ENCODE measurements around the gene JUP. TPM values are rescaled to one million over a fixed set of nuclear protein-coding genes. Genes with fewer than 3 reads are reported as not detected.

JUP gene
- total and polyA plus RNA-seq, 7 donors = 22.2 to 494 (median 40.3) TPM

DNA sequence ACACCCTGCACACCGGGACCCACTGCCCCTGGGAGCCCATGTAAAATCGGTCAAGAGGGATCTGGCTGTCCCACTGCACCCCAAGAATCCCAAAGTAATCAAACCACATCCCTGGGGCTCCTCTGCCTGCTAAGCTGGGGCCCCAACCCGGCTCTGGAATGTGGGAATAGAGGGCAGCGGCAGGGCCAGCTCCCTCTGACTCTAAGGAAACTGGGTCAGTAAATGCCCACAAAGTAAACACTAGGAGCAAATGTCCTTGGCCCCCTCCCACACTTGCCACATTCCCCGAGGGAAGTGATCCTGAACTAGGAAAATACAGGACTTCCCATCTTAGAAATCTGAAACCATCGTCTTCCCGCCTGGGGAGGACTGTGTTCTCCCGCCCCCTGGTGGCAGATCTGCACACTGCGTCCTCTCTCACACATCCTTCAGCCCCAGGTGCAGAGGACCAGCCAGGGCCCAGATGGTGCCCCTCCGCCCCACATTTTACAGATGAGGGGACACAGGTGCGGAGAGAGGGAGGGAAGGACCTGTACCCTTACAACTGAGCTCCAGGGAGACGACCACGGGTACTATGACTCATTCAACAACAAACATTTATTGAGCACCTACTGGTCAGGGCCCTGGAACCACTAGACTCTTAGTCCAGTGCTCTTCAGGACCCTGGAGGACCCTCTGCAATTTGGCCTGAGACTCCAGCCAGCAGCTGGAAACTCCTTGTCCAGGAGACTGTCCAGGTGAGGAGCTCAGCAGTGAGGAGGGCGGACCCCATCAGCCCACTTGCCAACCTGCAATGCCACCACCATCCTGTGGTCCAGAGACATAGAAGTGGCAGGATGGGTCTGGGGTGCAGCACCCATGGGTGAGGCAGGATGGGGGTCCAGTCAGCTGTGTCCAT is 15.1 kb upstream of the JUP start:
- 9 to 21% methylated on average over 14 of the region's 14 CpGs for WGBS, 2 donors
- DNase-seq = peak; percentile 91
- no peaks in the 10 kb centered on the region for H3K36me3 ChIP-seq
- no peaks in the 10 kb centered on the region for H3K9me3 ChIP-seq
- H3K27me3 ChIP-seq = no peaks in the 10 kb centered on the region
- H3K4me1 ChIP-seq = peaks cover 0 to 12% (median 9%) of the 10 kb centered on the region in 4 donors
- TF ChIP-seq EP300 (IDR thresholded peaks at IDR 0.05) (no peak), POLR2A (IDR thresholded peaks at IDR 0.05) (no peak), POLR2AphosphoS5 (IDR thresholded peaks at IDR 0.05) (peak in 1 of 4 donors; percentile 40)
- TF ChIP-seq, protein P1, sequence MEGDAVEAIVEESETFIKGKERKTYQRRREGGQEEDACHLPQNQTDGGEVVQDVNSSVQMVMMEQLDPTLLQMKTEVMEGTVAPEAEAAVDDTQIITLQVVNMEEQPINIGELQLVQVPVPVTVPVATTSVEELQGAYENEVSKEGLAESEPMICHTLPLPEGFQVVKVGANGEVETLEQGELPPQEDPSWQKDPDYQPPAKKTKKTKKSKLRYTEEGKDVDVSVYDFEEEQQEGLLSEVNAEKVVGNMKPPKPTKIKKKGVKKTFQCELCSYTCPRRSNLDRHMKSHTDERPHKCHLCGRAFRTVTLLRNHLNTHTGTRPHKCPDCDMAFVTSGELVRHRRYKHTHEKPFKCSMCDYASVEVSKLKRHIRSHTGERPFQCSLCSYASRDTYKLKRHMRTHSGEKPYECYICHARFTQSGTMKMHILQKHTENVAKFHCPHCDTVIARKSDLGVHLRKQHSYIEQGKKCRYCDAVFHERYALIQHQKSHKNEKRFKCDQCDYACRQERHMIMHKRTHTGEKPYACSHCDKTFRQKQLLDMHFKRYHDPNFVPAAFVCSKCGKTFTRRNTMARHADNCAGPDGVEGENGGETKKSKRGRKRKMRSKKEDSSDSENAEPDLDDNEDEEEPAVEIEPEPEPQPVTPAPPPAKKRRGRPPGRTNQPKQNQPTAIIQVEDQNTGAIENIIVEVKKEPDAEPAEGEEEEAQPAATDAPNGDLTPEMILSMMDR (IDR thresholded peaks at IDR 0.05) = peak; percentile 83 to 97 (median 96)
- intact Hi-C loops (cut with DNase I) = loop anchor here (1.0 kb wide), 1 partner anchor 63 kb away; no protein-coding TSS in a partner anchor
- peak overlapping the region in 1 of 4 donors; percentile 16 for H3K4me3 ChIP-seq
- H3K27ac ChIP-seq = peak overlapping the region in 2 of 4 donors; percentile 9 to 14

DNA sequence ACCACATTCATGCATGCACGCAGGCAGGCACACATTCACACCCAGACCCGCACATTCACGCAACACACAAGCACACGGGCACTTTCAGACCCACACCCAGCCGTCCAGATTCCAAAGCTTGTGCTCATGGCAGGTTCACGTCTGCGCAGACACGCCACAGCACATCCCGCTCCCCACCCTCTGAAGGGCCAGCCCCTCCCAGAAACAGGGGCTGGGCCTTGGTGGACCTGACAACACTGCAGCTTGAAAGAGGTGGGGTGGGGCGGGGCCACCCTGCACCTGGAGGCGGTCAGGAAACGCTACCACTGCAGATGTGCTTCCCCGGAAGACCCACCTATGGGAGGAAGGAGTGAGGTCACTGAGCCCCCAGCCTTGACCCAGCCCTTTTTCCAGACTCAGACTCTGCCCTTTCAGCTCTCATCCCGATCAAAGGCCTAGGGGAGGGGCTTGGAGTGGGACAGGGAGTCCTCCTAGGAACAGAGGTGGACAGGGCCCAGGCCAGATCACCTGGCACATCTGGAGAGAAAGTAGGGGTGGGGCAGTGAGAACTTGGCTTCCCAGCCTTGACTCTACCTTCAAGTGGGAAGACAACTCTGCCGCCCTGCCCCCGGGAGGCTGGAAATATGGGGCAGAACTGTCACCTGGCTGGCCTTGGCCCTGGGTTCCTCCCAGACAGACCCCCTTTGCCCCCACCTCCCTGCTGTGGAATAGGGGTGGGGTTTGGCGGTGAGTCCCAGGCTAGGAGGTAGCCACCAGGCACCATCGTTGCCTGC is 14.3 kb upstream of the JUP start:
- Histone ChIP-seq H3K4me3 (no peak overlapping the region), H3K27ac (peak overlapping the region in 2 of 4 donors; percentile 9 to 14), H3K9me3 (no peaks in the 10 kb centered on the region), H3K36me3 (no peaks in the 10 kb centered on the region), H3K27me3 (no peaks in the 10 kb centered on the region), H3K4me1 (peaks cover 0 to 12% (median 9%) of the 10 kb centered on the region in 4 donors)
- TF ChIP-seq POLR2A (IDR thresholded peaks at IDR 0.05) = no peak
- TF ChIP-seq, protein P1 (IDR thresholded peaks at IDR 0.05) = no peak
- no peak for TF ChIP-seq POLR2AphosphoS5 (IDR thresholded peaks at IDR 0.05)
- no peak for TF ChIP-seq EP300 (IDR thresholded peaks at IDR 0.05)
- WGBS, 2 donors = 7 to 53% methylated on average over 18 of the region's 18 CpGs
- peak; percentile 74 for DNase-seq
- intact Hi-C loops (cut with DNase I) = loop anchor here (1.0 kb wide), 1 partner anchor 62 kb away; no protein-coding TSS in a partner anchor

DNA sequence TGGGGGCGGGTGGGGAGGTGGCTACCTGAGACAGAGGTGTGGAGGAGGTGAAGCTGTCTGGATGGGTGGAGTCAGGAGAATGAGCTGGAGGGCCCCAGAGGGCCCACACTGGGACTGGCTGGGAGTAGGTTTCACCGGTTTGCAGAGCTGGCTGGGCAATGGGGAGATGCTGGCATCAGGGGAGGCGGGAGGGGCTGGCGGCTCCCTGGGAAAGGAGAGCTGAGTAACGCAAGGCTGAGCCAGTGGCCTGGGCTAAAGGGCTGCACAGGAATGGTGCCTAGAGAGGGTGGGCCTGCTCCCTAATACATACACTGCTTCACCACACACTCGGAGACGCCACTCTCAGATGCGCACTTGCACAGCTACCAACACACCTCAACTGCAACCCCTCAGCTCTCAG is 12.9 kb upstream of the JUP start:
- WGBS, 2 donors = 84 to 90% methylated on average over 8 of the region's 8 CpGs
- no peaks in the 10 kb centered on the region for H3K9me3 ChIP-seq
- intact Hi-C loops (cut with DNase I) = no loop called here
- DNase-seq = no peak
- H3K27me3 ChIP-seq = no peaks in the 10 kb centered on the region
- H3K4me1 ChIP-seq = peaks cover 0 to 12% (median 9%) of the 10 kb centered on the region in 4 donors
- TF ChIP-seq POLR2AphosphoS5 (IDR thresholded peaks at IDR 0.05) = no peak
- TF ChIP-seq EP300 (IDR thresholded peaks at IDR 0.05) = no peak
- TF ChIP-seq, protein P1 (IDR thresholded peaks at IDR 0.05) = no peak
- no peak for TF ChIP-seq POLR2A (IDR thresholded peaks at IDR 0.05)
- no peak overlapping the region for H3K27ac ChIP-seq
- no peaks in the 10 kb centered on the region for H3K36me3 ChIP-seq
- H3K4me3 ChIP-seq = no peak overlapping the region

DNA sequence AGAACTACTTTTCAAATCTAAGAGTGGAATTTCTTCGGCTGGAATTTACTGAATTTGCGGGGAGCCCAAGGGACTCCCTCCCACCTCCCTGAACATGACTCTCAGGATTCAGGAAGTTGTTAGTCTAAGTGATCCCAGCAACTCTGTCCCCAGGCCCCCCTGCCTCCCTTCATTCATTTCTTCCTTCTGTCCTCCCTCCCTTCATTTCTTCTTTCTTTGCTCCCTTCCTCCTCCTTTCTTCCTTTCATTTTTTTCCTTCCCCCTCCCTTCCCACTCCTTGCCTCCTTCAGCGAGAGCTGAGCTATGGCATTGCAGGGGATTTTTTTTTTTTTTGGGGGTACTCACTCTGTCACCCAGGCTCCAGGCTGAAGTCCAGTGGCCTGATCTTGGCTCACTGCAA is 10.9 kb upstream of the JUP start:
- TF ChIP-seq, protein P1 (IDR thresholded peaks at IDR 0.05) = no peak
- TF ChIP-seq EP300 (IDR thresholded peaks at IDR 0.05) = no peak
- no peak for TF ChIP-seq POLR2AphosphoS5 (IDR thresholded peaks at IDR 0.05)
- no peak for TF ChIP-seq POLR2A (IDR thresholded peaks at IDR 0.05)
- H3K9me3 ChIP-seq = no peaks in the 10 kb centered on the region
- no peaks in the 10 kb centered on the region for H3K27me3 ChIP-seq
- no peaks in the 10 kb centered on the region for H3K36me3 ChIP-seq
- peaks cover 0 to 26% (median 19%) of the 10 kb centered on the region in 4 donors for H3K4me1 ChIP-seq
- intact Hi-C loops (cut with DNase I) = no loop called here
- H3K27ac ChIP-seq = no peak overlapping the region
- 93 to 94% methylated on average over 3 of the region's 3 CpGs for WGBS, 2 donors
- no peak for DNase-seq
- H3K4me3 ChIP-seq = no peak overlapping the region
